ENCODE results near the gene PDSS2.
"Not testable (repeated sequence)": the region's sequence is repeated elsewhere in the genome, so short reads cannot be mapped to it uniquely, and the experiment has no call there.

GRCh38 chr6:107118540-107118939 is 340.8 kb downstream of the PDSS2 start:
- not testable (repeated sequence) for TF ChIP-seq EZH2 (IDR thresholded peaks at IDR 0.05; ENCODE audit: borderline replicate concordance, low read length); CTCF (conservative IDR thresholded peaks at IDR 0.05 in 1 of 2, IDR thresholded peaks at IDR 0.05 in 1 of 2; ENCODE audit: extremely low read depth in 1 of 2, insufficient read depth in 1 of 2, low read depth in 1 of 2, low read length in 2 of 2)

All from mammary epithelial cell (primary cell).